Transverse colon (tissue), 4 donors: ENCODE results near the gene TNRC18.

Experiments
- EP300 ChIP-seq: sonication (generic); formaldehyde crosslinking; IDR thresholded peaks from one replicate; pipeline ENCODE4 v1.6.1; 2017; ENCODE audit warnings: antibody characterized with exemption, low read depth
- POLR2A ChIP-seq: fragments of 450-650 bp; IDR thresholded peaks from one replicate; pipeline ENCODE4 v1.6.1; 2016; ENCODE audit warnings: antibody characterized with exemption, mild to moderate bottlenecking, moderate library complexity
- POLR2AphosphoS5 ChIP-seq, 3 donors: sonication (generic); formaldehyde crosslinking; IDR thresholded peaks; one replicate each; pipeline ENCODE4 v1.6.1; 2016; ENCODE audit warnings: antibody characterized with exemption in 3 of 3
- TF ChIP-seq, protein P1 (sequence below), 5 experiments: fragments of 200-600 bp in 3 of 5; fragments of 450-650 bp in 2 of 5; sonication (generic) in 3 of 5; IDR thresholded peaks; 1 replicate in 2 of 5; 2 replicates in 3 of 5; pipeline ENCODE4 v1.5.1; 2016 to 2017; ENCODE audit warnings: antibody characterized with exemption in 5 of 5, inconsistent platforms in 3 of 5, mild to moderate bottlenecking in 2 of 5, moderate library complexity in 1 of 5

GRCh38 chr7:5458921-5459480 is 35.4 kb upstream of the TNRC18 start:
- TF ChIP-seq POLR2AphosphoS5 (IDR thresholded peaks at IDR 0.05) = no peak
- TF ChIP-seq, protein P1, sequence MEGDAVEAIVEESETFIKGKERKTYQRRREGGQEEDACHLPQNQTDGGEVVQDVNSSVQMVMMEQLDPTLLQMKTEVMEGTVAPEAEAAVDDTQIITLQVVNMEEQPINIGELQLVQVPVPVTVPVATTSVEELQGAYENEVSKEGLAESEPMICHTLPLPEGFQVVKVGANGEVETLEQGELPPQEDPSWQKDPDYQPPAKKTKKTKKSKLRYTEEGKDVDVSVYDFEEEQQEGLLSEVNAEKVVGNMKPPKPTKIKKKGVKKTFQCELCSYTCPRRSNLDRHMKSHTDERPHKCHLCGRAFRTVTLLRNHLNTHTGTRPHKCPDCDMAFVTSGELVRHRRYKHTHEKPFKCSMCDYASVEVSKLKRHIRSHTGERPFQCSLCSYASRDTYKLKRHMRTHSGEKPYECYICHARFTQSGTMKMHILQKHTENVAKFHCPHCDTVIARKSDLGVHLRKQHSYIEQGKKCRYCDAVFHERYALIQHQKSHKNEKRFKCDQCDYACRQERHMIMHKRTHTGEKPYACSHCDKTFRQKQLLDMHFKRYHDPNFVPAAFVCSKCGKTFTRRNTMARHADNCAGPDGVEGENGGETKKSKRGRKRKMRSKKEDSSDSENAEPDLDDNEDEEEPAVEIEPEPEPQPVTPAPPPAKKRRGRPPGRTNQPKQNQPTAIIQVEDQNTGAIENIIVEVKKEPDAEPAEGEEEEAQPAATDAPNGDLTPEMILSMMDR (IDR thresholded peaks at IDR 0.05) = no peak
- TF ChIP-seq EP300 = no peak
- no peak for TF ChIP-seq POLR2A
